Measurements from ENCODE around the gene KRTAP10-1. TPM values are rescaled to one million over a fixed set of nuclear protein-coding genes. Genes with fewer than 3 reads are reported as not detected.

Gene KRTAP10-1, protein sequence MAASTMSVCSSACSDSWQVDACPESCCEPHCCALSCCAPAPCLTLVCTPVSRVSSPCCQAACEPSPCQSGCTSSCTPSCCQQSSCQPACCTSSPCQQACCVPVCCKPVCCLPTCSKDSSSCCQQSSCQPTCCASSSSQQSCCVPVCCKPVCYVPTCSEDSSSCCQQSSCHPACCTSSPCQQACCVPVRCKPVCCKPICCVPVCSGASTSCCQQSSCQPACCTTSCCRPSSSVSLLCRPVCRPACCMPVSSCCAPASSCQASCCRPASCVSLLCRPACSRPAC
- not detected in 2 replicates for polyA plus RNA-seq (2013)

GRCh38 chr21:44539991-44540666 lies at the start of gene KRTAP10-1:
KRTAP10-1 (minus strand) TSS chr21:44540195; CDS start chr21:44540150, 45 bp downstream.
- no peak within 1 kb of the TSS for H3K27ac ChIP-seq (ENCODE audit: low read depth, low read length)
- WGBS (ENCODE audit: extremely low coverage, insufficient coverage, insufficient read length): no CpG with 5 or more reads among the region's 21 CpGs
- DNase-seq: no peak
- no peak within 1 kb of the TSS for H3K4ac ChIP-seq (ENCODE audit: low read depth, low read length)
- no peak within 1 kb of the TSS for H2BK120ac ChIP-seq (ENCODE audit: insufficient read depth, low read length, poor library complexity)
- H2AFZ ChIP-seq (ENCODE audit: insufficient read depth, low read length, poor library complexity): no peak within 1 kb of the TSS
- peaks cover 2% of the 10 kb centered on the region for H3K9me3 ChIP-seq (ENCODE audit: insufficient read depth, low read depth, low read length)
- no peak within 1 kb of the TSS for H4K91ac ChIP-seq (ENCODE audit: low read depth, low read length)
- no peak within 1 kb of the TSS for H3K4me3 ChIP-seq (ENCODE audit: low read depth, low read length)
- no peak within 1 kb of the TSS for H3K18ac ChIP-seq (ENCODE audit: low read length)
- no peak within 1 kb of the TSS for H3K4me2 ChIP-seq (ENCODE audit: low read length)
- no peaks in the 10 kb centered on the region for H3K36me3 ChIP-seq (ENCODE audit: control insufficient read depth in 1 of 2, insufficient read depth in 2 of 2, low read length in 2 of 2)
- H3K9ac ChIP-seq (ENCODE audit: low read length): no peak within 1 kb of the TSS
- no peaks in the 10 kb centered on the region for H3K79me2 ChIP-seq (ENCODE audit: control insufficient read depth, insufficient read depth, low read length, poor library complexity)
- H3K14ac ChIP-seq (ENCODE audit: low read length): no peak within 1 kb of the TSS
- H3K23ac ChIP-seq (ENCODE audit: low read length): no peak within 1 kb of the TSS
- H3K27me3 ChIP-seq (ENCODE audit: insufficient read depth, low read length): no peaks in the 10 kb centered on the region
- H2BK12ac ChIP-seq (ENCODE audit: low read length): no peak within 1 kb of the TSS
- H3K79me1 ChIP-seq (ENCODE audit: low read length): no peaks in the 10 kb centered on the region
- H4K8ac ChIP-seq (ENCODE audit: low read depth, low read length): no peak within 1 kb of the TSS
- no peak within 1 kb of the TSS for H2AK5ac ChIP-seq (ENCODE audit: low read length)
- H4K12ac ChIP-seq (ENCODE audit: low read depth, low read length): no peak within 1 kb of the TSS
- H3K4me1 ChIP-seq (ENCODE audit: control insufficient read depth in 1 of 2, insufficient read depth in 2 of 2, low read length in 2 of 2): no peaks in the 10 kb centered on the region
- H2BK5ac ChIP-seq (ENCODE audit: low read depth, low read length, poor library complexity): no peak within 1 kb of the TSS

DNA sequence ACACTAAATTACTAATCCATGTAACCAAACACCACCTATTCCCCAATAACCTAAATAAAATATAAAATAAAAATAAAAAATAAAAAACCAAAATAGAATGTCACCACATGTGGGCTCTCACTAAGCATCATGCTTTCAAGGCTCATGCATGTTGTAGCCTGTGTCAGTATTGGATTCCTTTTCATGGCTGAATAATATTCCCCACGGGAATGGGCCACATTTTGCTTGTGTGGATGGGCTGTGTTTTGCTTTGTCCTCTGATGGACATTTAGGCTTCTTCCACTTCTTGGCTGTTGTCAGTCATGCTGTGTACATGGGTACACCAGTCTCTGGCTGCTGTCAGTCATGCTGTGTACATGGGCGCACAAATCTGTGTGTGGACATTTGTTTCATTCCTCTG lies 49.1 kb upstream of the KRTAP10-1 start:
- Histone ChIP-seq H3K36me3 (ENCODE audit: control insufficient read depth in 1 of 2, insufficient read depth in 2 of 2, low read length in 2 of 2) (no peaks in the 10 kb centered on the region), H2BK120ac (ENCODE audit: insufficient read depth, low read length, poor library complexity) (no peak overlapping the region), H2AK5ac (ENCODE audit: low read length) (no peak overlapping the region), H3K4me1 (ENCODE audit: control insufficient read depth in 1 of 2, insufficient read depth in 2 of 2, low read length in 2 of 2) (peaks cover 3 to 8% of the 10 kb centered on the region in 2 experiments), H4K12ac (ENCODE audit: low read depth, low read length) (no peak overlapping the region), H2BK12ac (ENCODE audit: low read length) (no peak overlapping the region), H3K9ac (ENCODE audit: low read length) (no peak overlapping the region), H3K4me2 (ENCODE audit: low read length) (no peak overlapping the region), H4K91ac (ENCODE audit: low read depth, low read length) (no peak overlapping the region), H3K14ac (ENCODE audit: low read length) (no peak overlapping the region), H3K27me3 (ENCODE audit: insufficient read depth, low read length) (no peaks in the 10 kb centered on the region), H3K27ac (ENCODE audit: low read depth, low read length) (no peak overlapping the region), H4K8ac (ENCODE audit: low read depth, low read length) (no peak overlapping the region), H3K18ac (ENCODE audit: low read length) (no peak overlapping the region), H3K4ac (ENCODE audit: low read depth, low read length) (no peak overlapping the region), H2AFZ (ENCODE audit: insufficient read depth, low read length, poor library complexity) (no peak overlapping the region), H3K23ac (ENCODE audit: low read length) (no peak overlapping the region), H2BK5ac (ENCODE audit: low read depth, low read length, poor library complexity) (no peak overlapping the region), H3K79me2 (ENCODE audit: control insufficient read depth, insufficient read depth, low read length, poor library complexity) (no peaks in the 10 kb centered on the region), H3K4me3 (ENCODE audit: low read depth, low read length) (no peak overlapping the region), H3K79me1 (ENCODE audit: low read length) (peaks cover 9% of the 10 kb centered on the region), H3K9me3 (ENCODE audit: insufficient read depth, low read depth, low read length) (peaks cover 4% of the 10 kb centered on the region)
- no CpG with 5 or more reads among the region's 2 CpGs for WGBS (ENCODE audit: extremely low coverage, insufficient coverage, insufficient read length)
- no peak for DNase-seq

DNA sequence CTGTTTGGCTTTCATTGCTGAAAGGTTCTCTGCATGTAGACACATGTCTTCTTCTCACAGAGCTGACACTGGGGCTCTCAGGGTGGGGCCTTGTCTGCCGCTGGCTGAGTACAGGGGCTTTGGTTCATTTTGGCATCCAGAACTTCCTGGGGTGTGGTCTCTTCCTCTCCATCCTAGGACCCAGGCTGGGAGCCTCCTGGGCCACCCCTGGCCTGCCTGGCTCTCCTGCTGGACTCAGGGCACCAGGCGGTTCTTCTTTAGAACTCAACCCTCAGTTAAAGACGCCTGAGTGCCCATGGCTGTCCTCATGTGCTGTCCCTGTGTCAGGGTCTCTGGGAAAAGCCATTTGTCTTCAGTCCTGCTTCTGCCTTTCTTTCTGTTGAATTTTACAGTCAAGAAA lies 45.9 kb upstream of the KRTAP10-1 start:
- no peak overlapping the region for H3K18ac ChIP-seq (ENCODE audit: low read length)
- no peak overlapping the region for H3K23ac ChIP-seq (ENCODE audit: low read length)
- no peaks in the 10 kb centered on the region for H3K27me3 ChIP-seq (ENCODE audit: insufficient read depth, low read length)
- WGBS (ENCODE audit: extremely low coverage, insufficient coverage, insufficient read length): no CpG with 5 or more reads among the region's 3 CpGs
- H2AK5ac ChIP-seq (ENCODE audit: low read length): no peak overlapping the region
- no peaks in the 10 kb centered on the region for H3K79me1 ChIP-seq (ENCODE audit: low read length)
- no peak overlapping the region for H2AFZ ChIP-seq (ENCODE audit: insufficient read depth, low read length, poor library complexity)
- H3K27ac ChIP-seq (ENCODE audit: low read depth, low read length): no peak overlapping the region
- H3K79me2 ChIP-seq (ENCODE audit: control insufficient read depth, insufficient read depth, low read length, poor library complexity): no peaks in the 10 kb centered on the region
- no peaks in the 10 kb centered on the region for H3K4me1 ChIP-seq (ENCODE audit: control insufficient read depth in 1 of 2, insufficient read depth in 2 of 2, low read length in 2 of 2)
- H2BK12ac ChIP-seq (ENCODE audit: low read length): no peak overlapping the region
- no peaks in the 10 kb centered on the region for H3K36me3 ChIP-seq (ENCODE audit: control insufficient read depth in 1 of 2, insufficient read depth in 2 of 2, low read length in 2 of 2)
- no peak overlapping the region for H3K9ac ChIP-seq (ENCODE audit: low read length)
- H3K14ac ChIP-seq (ENCODE audit: low read length): no peak overlapping the region
- H4K8ac ChIP-seq (ENCODE audit: low read depth, low read length): no peak overlapping the region
- no peak overlapping the region for H4K12ac ChIP-seq (ENCODE audit: low read depth, low read length)
- H2BK5ac ChIP-seq (ENCODE audit: low read depth, low read length, poor library complexity): no peak overlapping the region
- H3K4me2 ChIP-seq (ENCODE audit: low read length): no peak overlapping the region
- no peak overlapping the region for H3K4ac ChIP-seq (ENCODE audit: low read depth, low read length)
- no peak for DNase-seq
- no peak overlapping the region for H4K91ac ChIP-seq (ENCODE audit: low read depth, low read length)
- peaks cover 3% of the 10 kb centered on the region for H3K9me3 ChIP-seq (ENCODE audit: insufficient read depth, low read depth, low read length)
- no peak overlapping the region for H3K4me3 ChIP-seq (ENCODE audit: low read depth, low read length)
- H2BK120ac ChIP-seq (ENCODE audit: insufficient read depth, low read length, poor library complexity): no peak overlapping the region

GRCh38 chr21:44583800-44584147 lies 43.8 kb upstream of the KRTAP10-1 start:
- H3K23ac ChIP-seq (ENCODE audit: low read length): no peak overlapping the region
- H2BK5ac ChIP-seq (ENCODE audit: low read depth, low read length, poor library complexity): no peak overlapping the region
- no peak overlapping the region for H3K9ac ChIP-seq (ENCODE audit: low read length)
- no peak overlapping the region for H2AK5ac ChIP-seq (ENCODE audit: low read length)
- H3K9me3 ChIP-seq (ENCODE audit: insufficient read depth, low read depth, low read length): peaks cover 6% of the 10 kb centered on the region
- no peak overlapping the region for H4K8ac ChIP-seq (ENCODE audit: low read depth, low read length)
- no peak overlapping the region for H3K27ac ChIP-seq (ENCODE audit: low read depth, low read length)
- H2BK12ac ChIP-seq (ENCODE audit: low read length): no peak overlapping the region
- H2BK120ac ChIP-seq (ENCODE audit: insufficient read depth, low read length, poor library complexity): no peak overlapping the region
- no peak overlapping the region for H3K4me3 ChIP-seq (ENCODE audit: low read depth, low read length)
- H3K79me2 ChIP-seq (ENCODE audit: control insufficient read depth, insufficient read depth, low read length, poor library complexity): no peaks in the 10 kb centered on the region
- H3K4ac ChIP-seq (ENCODE audit: low read depth, low read length): no peak overlapping the region
- H2AFZ ChIP-seq (ENCODE audit: insufficient read depth, low read length, poor library complexity): no peak overlapping the region
- no peaks in the 10 kb centered on the region for H3K27me3 ChIP-seq (ENCODE audit: insufficient read depth, low read length)
- H3K18ac ChIP-seq (ENCODE audit: low read length): no peak overlapping the region
- DNase-seq: no peak
- H4K12ac ChIP-seq (ENCODE audit: low read depth, low read length): no peak overlapping the region
- H3K79me1 ChIP-seq (ENCODE audit: low read length): no peaks in the 10 kb centered on the region
- H3K36me3 ChIP-seq (ENCODE audit: control insufficient read depth in 1 of 2, insufficient read depth in 2 of 2, low read length in 2 of 2): no peaks in the 10 kb centered on the region
- H4K91ac ChIP-seq (ENCODE audit: low read depth, low read length): no peak overlapping the region
- H3K4me2 ChIP-seq (ENCODE audit: low read length): no peak overlapping the region
- WGBS (ENCODE audit: extremely low coverage, insufficient coverage, insufficient read length): no CpG with 5 or more reads among the region's 6 CpGs
- H3K4me1 ChIP-seq (ENCODE audit: control insufficient read depth in 1 of 2, insufficient read depth in 2 of 2, low read length in 2 of 2): no peaks in the 10 kb centered on the region
- H3K14ac ChIP-seq (ENCODE audit: low read length): no peak overlapping the region
